BE2C (cell line): ENCODE data around the gene ZFP57.

Experiments
- DNase-seq: peaks from one replicate; pipeline ENCODE4 v3.0.0-alpha.2; 2020
- H3K27me3 ChIP-seq: fragments of 250-450 bp; sonication (Bioruptor Pico); 2 replicates; pipeline ENCODE4 v1.5.1; 2020; ENCODE audit warnings: mild to moderate bottlenecking
- H3K36me3 ChIP-seq: fragments of 250-450 bp; sonication (Bioruptor Pico); 2 replicates; pipeline ENCODE4 v1.5.1; 2020; ENCODE audit warnings: mild to moderate bottlenecking
- H3K4me1 ChIP-seq: fragments of 250-450 bp; sonication (Bioruptor Pico); 2 replicates; pipeline ENCODE4 v1.5.1; 2020
- H3K4me3 ChIP-seq: 2 replicates; pipeline ENCODE4 v1.5.1; 2011; ENCODE audit warnings: low read depth, low read length
- H3K9me3 ChIP-seq: fragments of 250-450 bp; sonication (Bioruptor Pico); 2 replicates; pipeline ENCODE4 v1.5.1; 2020
- CTCF ChIP-seq: IDR thresholded peaks from 2 replicates; pipeline ENCODE4 v1.5.1; 2012; ENCODE audit warnings: mild to moderate bottlenecking, low read depth, low read length

Gene ZFP57

GRCh38 chr6:29680416-29680815 is 536 bp downstream of the ZFP57 start:
- H3K9me3 ChIP-seq: no peaks in the 10 kb centered on the region
- H3K4me1 ChIP-seq: no peaks in the 10 kb centered on the region
- no peaks in the 10 kb centered on the region for H3K27me3 ChIP-seq
- DNase-seq: no peak
- no peaks in the 10 kb centered on the region for H3K36me3 ChIP-seq
- TF ChIP-seq CTCF: no peak
- H3K4me3 ChIP-seq: no peak overlapping the region

- Histone ChIP-seq H3K4me1 (no peaks in the 10 kb centered on the region), H3K4me3 (no peak overlapping the region), H3K36me3 (no peaks in the 10 kb centered on the region), H3K27me3 (no peaks in the 10 kb centered on the region), H3K9me3 (no peaks in the 10 kb centered on the region)
- no peak for DNase-seq
- no peak for TF ChIP-seq CTCF
Measured at GRCh38 chr6:29679962-29680361, 990 bp downstream of the ZFP57 start.

GRCh38 chr6:29678114-29678513 is 2.8 kb downstream of the ZFP57 start:
- H3K4me3 ChIP-seq: no peak overlapping the region
- no peaks in the 10 kb centered on the region for H3K4me1 ChIP-seq
- no peaks in the 10 kb centered on the region for H3K27me3 ChIP-seq
- no peaks in the 10 kb centered on the region for H3K9me3 ChIP-seq
- DNase-seq: no peak
- H3K36me3 ChIP-seq: no peaks in the 10 kb centered on the region
- no peak for TF ChIP-seq CTCF

GRCh38 chr6:29676981-29677601 is 3.9 kb downstream of the ZFP57 start:
- TF ChIP-seq CTCF: no peak
- Histone ChIP-seq H3K4me3 (no peak overlapping the region), H3K36me3 (no peaks in the 10 kb centered on the region), H3K4me1 (no peaks in the 10 kb centered on the region), H3K9me3 (no peaks in the 10 kb centered on the region), H3K27me3 (no peaks in the 10 kb centered on the region)
- DNase-seq: no peak

GRCh38 chr6:29675561-29675960 is 5.4 kb downstream of the ZFP57 start:
- Histone ChIP-seq H3K27me3 (peaks cover 4% of the 10 kb centered on the region), H3K4me1 (no peaks in the 10 kb centered on the region), H3K4me3 (no peak overlapping the region), H3K36me3 (no peaks in the 10 kb centered on the region), H3K9me3 (no peaks in the 10 kb centered on the region)
- TF ChIP-seq CTCF: no peak
- no peak for DNase-seq

- no peaks in the 10 kb centered on the region for H3K9me3 ChIP-seq
- H3K27me3 ChIP-seq: peaks cover 4% of the 10 kb centered on the region
- H3K36me3 ChIP-seq: no peaks in the 10 kb centered on the region
- H3K4me3 ChIP-seq: no peak overlapping the region
- no peak for TF ChIP-seq CTCF
- DNase-seq: no peak
- no peaks in the 10 kb centered on the region for H3K4me1 ChIP-seq
Measured at GRCh38 chr6:29674008-29674407, 6.9 kb downstream of the ZFP57 start.
